ENCODE measurements around the gene DLGAP3.
"Not testable (repeated sequence)": the region's sequence is repeated elsewhere in the genome, so short reads cannot be mapped to it uniquely, and the experiment has no call there.

- TF ChIP-seq CTCF, POLR2A, POLR2AphosphoS5 (IDR thresholded peaks at IDR 0.05): not testable (repeated sequence)
Observed at GRCh38 chr1:34967672-34968071, 38.2 kb upstream of the DLGAP3 start.

Data from prostate gland (tissue), 2 donors.